ENCODE results near the gene DUS2.

Gene DUS2

DNA sequence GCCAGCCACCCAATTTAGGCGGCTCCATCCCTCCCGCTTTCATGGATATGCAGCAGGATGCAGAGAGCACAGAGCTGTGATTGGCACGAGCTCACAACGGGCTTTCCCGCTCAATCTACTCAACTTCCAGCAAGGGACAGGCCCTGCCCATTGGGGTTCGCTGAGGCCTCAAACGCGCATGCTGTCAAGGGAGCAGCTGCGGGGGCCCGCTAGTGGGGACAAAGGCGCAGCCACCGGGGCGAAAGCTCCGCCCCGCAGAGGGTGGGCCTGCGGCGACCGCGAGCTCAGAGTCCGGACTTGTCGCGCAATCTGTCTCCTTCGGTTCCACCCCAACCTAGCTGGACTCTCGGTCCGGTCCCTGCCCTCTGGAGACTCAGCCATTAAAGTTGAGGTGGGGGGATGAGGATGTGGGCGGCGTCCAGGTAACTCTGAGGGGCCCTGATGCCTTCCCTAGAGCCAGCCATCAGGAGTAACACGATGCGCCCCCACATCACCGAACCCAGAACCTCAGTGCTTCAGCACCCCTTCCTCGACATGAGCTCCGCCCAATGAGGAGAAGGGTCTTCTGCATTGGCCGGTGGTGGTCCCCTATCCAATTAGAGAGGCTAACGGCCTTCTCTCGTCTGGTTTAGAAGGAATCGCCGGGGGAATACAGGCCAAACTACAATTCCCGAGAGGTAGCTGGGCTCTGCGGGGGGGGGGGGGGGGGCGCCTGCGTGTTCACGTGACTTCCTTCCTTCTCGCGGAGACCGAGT, 61.6 kb downstream of the DUS2 start:
- TF ChIP-seq, protein P1, sequence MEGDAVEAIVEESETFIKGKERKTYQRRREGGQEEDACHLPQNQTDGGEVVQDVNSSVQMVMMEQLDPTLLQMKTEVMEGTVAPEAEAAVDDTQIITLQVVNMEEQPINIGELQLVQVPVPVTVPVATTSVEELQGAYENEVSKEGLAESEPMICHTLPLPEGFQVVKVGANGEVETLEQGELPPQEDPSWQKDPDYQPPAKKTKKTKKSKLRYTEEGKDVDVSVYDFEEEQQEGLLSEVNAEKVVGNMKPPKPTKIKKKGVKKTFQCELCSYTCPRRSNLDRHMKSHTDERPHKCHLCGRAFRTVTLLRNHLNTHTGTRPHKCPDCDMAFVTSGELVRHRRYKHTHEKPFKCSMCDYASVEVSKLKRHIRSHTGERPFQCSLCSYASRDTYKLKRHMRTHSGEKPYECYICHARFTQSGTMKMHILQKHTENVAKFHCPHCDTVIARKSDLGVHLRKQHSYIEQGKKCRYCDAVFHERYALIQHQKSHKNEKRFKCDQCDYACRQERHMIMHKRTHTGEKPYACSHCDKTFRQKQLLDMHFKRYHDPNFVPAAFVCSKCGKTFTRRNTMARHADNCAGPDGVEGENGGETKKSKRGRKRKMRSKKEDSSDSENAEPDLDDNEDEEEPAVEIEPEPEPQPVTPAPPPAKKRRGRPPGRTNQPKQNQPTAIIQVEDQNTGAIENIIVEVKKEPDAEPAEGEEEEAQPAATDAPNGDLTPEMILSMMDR (IDR thresholded peaks at IDR 0.05) = no peak

DNA sequence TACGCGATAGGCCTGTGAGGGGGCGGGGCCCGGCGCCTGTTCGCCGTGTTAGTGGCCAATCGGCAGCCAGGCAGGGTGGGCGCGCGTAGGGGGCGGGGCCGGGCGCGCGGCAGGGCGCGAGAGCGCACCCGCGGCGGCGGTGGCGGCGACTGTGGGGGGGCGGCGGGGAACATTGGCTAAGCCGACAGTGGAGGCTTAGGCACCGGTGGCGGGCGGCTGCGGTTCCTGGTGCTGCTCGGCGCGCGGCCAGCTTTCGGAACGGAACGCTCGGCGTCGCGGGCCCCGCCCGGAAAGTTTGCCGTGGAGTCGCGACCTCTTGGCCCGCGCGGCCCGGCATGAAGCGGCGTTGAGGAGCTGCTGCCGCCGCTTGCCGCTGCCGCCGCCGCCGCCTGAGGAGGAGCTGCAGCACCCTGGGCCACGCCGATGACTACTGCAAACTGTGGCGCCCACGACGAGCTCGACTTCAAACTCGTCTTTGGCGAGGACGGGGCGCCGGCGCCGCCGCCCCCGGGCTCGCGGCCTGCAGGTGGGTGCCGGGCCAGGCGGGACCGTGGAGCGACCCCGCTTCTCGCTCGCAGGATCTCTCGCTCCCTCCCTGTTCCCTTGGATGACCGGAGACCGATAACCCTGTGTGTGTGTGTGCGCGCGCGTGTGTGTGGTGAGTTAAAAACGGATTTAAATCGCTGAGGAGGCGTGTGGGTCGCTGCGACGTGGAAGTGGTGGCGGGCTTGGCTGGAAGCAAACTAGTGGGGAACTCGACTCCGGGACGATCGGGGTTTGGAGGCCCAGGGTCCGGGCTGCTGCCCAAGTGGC, 62.4 kb downstream of the DUS2 start, which contains the start of gene NFATC3:
Gene NFATC3 (plus strand): TSS at position 112 of the 813 bp plus-strand sequence. CDS start 312 bp downstream, at position 424.
- TF ChIP-seq, protein P1 (IDR thresholded peaks at IDR 0.05) = no peak

DNA sequence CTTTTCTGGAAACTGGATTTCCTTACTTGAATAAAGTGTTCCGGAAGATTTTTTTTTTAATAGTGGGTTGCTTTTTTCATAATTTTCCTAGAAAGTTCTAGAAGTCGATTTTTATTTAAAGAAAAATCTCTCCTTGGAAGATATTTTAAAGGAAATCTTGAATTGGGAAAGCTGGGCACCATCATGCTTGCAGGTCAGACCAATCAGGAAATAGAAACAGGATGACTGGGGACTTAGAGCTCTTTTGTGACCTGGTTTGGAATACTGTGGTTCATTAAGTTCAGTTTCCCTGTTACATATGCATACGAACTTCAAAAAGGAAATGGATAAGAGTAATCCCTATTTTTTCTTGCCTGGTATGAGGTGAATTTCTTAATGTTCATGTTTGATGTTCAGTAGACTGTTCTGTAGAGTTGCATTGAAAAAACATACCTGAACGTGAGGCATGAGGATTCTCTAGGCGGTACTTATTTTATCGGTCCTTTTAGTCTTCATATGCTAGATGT, 63.3 kb downstream of the DUS2 start:
- TF ChIP-seq, protein P1 (IDR thresholded peaks at IDR 0.05) = no peak

DNA sequence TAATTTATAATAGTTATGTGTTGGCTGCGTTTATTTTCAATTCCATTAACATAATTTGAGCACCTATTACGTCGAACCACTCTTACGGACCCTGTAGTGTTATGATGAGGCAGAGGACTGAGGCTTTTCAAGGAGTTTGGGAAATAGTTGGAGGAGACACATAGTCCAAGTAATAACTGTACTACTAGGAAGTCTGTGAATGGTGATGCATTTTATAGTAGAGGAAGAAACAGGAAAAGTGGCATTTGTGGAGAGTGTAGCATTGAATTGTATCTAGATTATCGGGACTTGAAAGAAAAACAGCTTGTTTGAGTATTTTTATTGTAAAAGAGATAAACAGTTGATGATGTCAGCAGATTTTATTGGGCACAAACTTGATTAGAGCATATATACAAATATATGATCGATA, 63.8 kb downstream of the DUS2 start:
- TF ChIP-seq, protein P1 (IDR thresholded peaks at IDR 0.05) = no peak

DNA sequence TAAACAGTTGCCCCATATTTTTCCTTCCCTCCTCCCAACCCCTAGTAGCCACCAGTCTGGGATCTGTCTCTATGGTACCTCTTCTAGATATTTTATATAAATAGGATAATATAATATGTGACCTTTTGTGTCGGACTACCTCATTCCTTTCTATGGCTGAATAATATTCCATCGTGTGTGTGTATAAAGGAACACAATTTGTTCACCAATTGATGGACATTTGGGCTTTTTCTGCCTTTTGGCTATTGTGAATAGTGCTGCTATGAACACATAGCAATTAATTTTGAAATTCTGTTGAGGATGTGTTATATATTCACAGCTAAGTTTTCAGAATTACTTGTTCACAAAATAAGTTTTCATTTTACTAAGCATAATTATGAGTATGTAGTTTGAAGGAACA, 64.6 kb downstream of the DUS2 start:
- TF ChIP-seq, protein P1 (IDR thresholded peaks at IDR 0.05) = no peak

DNA sequence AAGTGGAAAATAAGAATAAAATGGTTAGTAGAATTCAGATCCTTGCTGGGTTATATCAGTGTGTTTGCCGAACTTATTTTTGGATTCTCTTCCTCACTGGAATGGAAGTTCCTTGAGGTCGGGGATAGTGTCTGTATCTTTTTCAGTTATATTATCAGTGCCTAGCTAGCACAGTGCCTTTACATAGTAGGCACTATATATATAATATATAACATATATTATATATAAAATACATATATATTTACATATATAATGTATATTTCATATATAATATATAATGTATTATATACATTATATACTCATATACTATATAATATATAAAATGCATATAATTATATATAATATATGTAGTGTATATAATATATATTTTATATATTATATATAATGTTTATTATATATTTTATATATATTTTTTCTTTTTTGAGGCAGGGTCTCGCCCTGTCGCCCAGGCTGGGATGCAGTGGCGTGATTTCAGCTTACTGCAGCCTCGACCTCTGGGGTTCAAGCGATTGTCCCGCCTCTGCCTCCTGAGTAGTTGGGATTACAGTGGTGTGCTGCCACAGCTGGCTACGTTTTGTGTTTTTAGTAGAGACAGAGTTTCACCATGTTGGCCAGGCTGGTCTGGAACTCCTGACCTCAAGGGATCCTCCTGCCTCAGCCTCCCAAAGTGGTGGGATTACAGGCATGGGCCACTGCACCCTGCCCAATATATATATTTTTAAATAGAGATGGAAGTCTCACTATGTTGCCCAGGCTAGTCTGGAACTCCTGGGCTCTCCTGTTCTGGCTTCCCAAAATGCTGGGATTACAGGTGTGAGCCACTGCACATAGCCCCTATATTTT, 65.3 kb downstream of the DUS2 start:
- TF ChIP-seq, protein P1 (IDR thresholded peaks at IDR 0.05) = no peak

DNA sequence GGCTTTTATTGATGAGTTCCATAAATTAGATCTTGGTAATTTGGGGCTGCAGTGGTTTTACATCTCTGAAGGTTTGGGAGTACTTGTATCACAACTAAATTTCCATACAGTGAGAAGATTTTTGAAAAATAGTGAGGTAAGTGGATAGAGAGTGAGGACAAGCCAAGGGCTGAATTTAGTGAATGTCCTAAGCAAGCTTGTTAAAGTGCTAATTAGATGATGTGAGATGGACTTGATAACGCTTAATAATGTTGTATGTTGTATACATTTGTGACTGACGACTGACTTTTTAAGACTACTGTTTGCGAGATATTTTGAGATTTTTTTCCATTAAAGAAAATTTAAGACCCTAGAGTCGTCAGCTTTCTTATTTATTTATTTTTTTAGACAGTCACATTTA, 66.0 kb downstream of the DUS2 start:
- TF ChIP-seq, protein P1 (IDR thresholded peaks at IDR 0.05) = no peak

Measured in LNCAP (cell line).